CD4-positive, CD25-positive, alpha-beta regulatory T cell (primary cell): ENCODE results near the gene SORCS2. TPM values are rescaled to one million over a fixed set of nuclear protein-coding genes. Genes with fewer than 3 reads are reported as not detected.

Source experiments
- ATAC-seq, 2 donors: fragments of 150-1000 bp; cut with Tn5 transposase; one replicate each; pipeline ENCODE4 v1.10.0; 2021; ENCODE audit warnings: low read depth in 2 of 2, moderate number of reproducible peaks in 2 of 2, moderate library complexity in 1 of 2
- DNase-seq, 3 donors: peaks; one replicate each; pipeline versions ENCODE4 v3.0.0 to v3.0.0-alpha.2; 2012 to 2022; ENCODE audit warnings: mixed read lengths in 1 of 3
- H3K27ac ChIP-seq: one replicate; pipeline ENCODE4 v1.7.0; 2013; ENCODE audit warnings: mild to moderate bottlenecking, low read length; ENCODE audit not compliant: insufficient read depth, poor library complexity, severe bottlenecking
- H3K27me3 ChIP-seq: one replicate; pipeline ENCODE4 v1.7.0; 2013; ENCODE audit warnings: low read length; ENCODE audit not compliant: control insufficient read depth, insufficient read depth
- H3K36me3 ChIP-seq: one replicate; pipeline ENCODE4 v1.7.0; 2013; ENCODE audit warnings: mild to moderate bottlenecking, low read length, moderate library complexity; ENCODE audit not compliant: control insufficient read depth, insufficient read depth
- H3K4me1 ChIP-seq: 2 replicates; pipeline ENCODE4 v1.7.0; 2013; ENCODE audit warnings: mild to moderate bottlenecking, low read length; ENCODE audit not compliant: insufficient read depth, control insufficient read depth, poor library complexity, severe bottlenecking
- H3K4me3 ChIP-seq: one replicate; pipeline ENCODE4 v1.7.0; 2013; ENCODE audit warnings: low read depth, mild to moderate bottlenecking, low read length, moderate library complexity
- H3K9me3 ChIP-seq, 2 experiments: 1 replicate in 1 of 2; 2 replicates in 1 of 2; pipeline ENCODE4 v1.7.0; 2013; ENCODE audit warnings: low read length in 2 of 2, mild to moderate bottlenecking in 1 of 2, moderate library complexity in 1 of 2; ENCODE audit not compliant: control insufficient read depth in 2 of 2
- H3K27ac Mint-ChIP-seq, 3 donors: one replicate each; pipeline ENCODE4 v1.8.0; 2020 to 2022; ENCODE audit warnings: mild to moderate bottlenecking in 3 of 3, mixed read lengths in 3 of 3, moderate library complexity in 2 of 3
- H3K27me3 Mint-ChIP-seq: one replicate; pipeline ENCODE4 v1.8.0; 2022; ENCODE audit warnings: mild to moderate bottlenecking, mixed read lengths
- H3K36me3 Mint-ChIP-seq: one replicate; pipeline ENCODE4 v1.8.0; 2020; ENCODE audit warnings: mixed read lengths
- H3K4me1 Mint-ChIP-seq, 4 donors: one replicate each; pipeline ENCODE4 v1.8.0; 2020 to 2022; ENCODE audit warnings: mixed read lengths in 4 of 4, mild to moderate bottlenecking in 1 of 4
- H3K4me3 Mint-ChIP-seq, 4 donors: one replicate each; pipeline ENCODE4 v1.8.0; 2020 to 2022; ENCODE audit warnings: mild to moderate bottlenecking in 4 of 4, mixed read lengths in 4 of 4, moderate library complexity in 3 of 4
- H3K9me3 Mint-ChIP-seq, 7 donors: one replicate each; pipeline ENCODE4 v1.8.0; 2020 to 2022; ENCODE audit warnings: mixed read lengths in 7 of 7, mild to moderate bottlenecking in 3 of 7, moderate library complexity in 2 of 7
- polyA plus RNA-seq, 4 donors: library from polyadenylated mRNA; unstranded; fragments of 300-500 nt; fragmentation: Illumina TruSeq; gene quantifications; one replicate each; pipeline ENCODE4 v1.2.3, GENCODE V29; 2021
- total RNA-seq: library from RNA; stranded (reverse); gene quantifications from one replicate; pipeline ENCODE4 v1.2.3, GENCODE V29; 2022

The SORCS2 gene
- total and polyA plus RNA-seq, 5 donors from 2014 or later: not detected

GRCh38 chr4:7632971-7633370 lies 440.6 kb downstream of the SORCS2 start:
- no peak overlapping the region for H3K4me3 ChIP-seq
- H3K27ac Mint-ChIP-seq: no peak overlapping the region
- peaks cover 0 to 4% (median 0%) of the 10 kb centered on the region in 7 donors for H3K9me3 Mint-ChIP-seq
- DNase-seq (no peak), ATAC-seq (no peak)
- H3K27ac ChIP-seq: no peak overlapping the region
- H3K4me3 Mint-ChIP-seq: no peak overlapping the region
- no peaks in the 10 kb centered on the region for H3K9me3 ChIP-seq
- no peaks in the 10 kb centered on the region for H3K36me3 ChIP-seq
- peaks cover 22% of the 10 kb centered on the region for H3K27me3 Mint-ChIP-seq
- H3K36me3 Mint-ChIP-seq: no peaks in the 10 kb centered on the region
- H3K4me1 ChIP-seq: no peaks in the 10 kb centered on the region
- no peaks in the 10 kb centered on the region for H3K4me1 Mint-ChIP-seq
- H3K27me3 ChIP-seq: no peaks in the 10 kb centered on the region

GRCh38 chr4:7634661-7635251 lies 442.4 kb downstream of the SORCS2 start:
- H3K4me3 ChIP-seq: no peak overlapping the region
- ATAC-seq: no peak
- Mint-ChIP-seq H3K4me3 (no peak overlapping the region), H3K27ac (no peak overlapping the region), H3K4me1 (no peaks in the 10 kb centered on the region), H3K9me3 (peaks cover 0 to 1% (median 0%) of the 10 kb centered on the region in 7 donors), H3K27me3 (peaks cover 22% of the 10 kb centered on the region), H3K36me3 (no peaks in the 10 kb centered on the region)
- H3K4me1 ChIP-seq: no peaks in the 10 kb centered on the region
- no peaks in the 10 kb centered on the region for H3K36me3 ChIP-seq
- H3K9me3 ChIP-seq: no peaks in the 10 kb centered on the region
- no peak overlapping the region for H3K27ac ChIP-seq
- no peaks in the 10 kb centered on the region for H3K27me3 ChIP-seq
- DNase-seq: no peak

- Histone ChIP-seq H3K27me3 (no peaks in the 10 kb centered on the region), H3K36me3 (no peaks in the 10 kb centered on the region), H3K4me1 (no peaks in the 10 kb centered on the region), H3K27ac (no peak overlapping the region), H3K9me3 (no peaks in the 10 kb centered on the region), H3K4me3 (no peak overlapping the region)
- H3K4me1 Mint-ChIP-seq: no peaks in the 10 kb centered on the region
- no peak for DNase-seq
- ATAC-seq: no peak
- peaks cover 13% of the 10 kb centered on the region for H3K27me3 Mint-ChIP-seq
- no peak overlapping the region for H3K27ac Mint-ChIP-seq
- H3K9me3 Mint-ChIP-seq: peaks cover 0 to 1% (median 0%) of the 10 kb centered on the region in 7 donors
- H3K36me3 Mint-ChIP-seq: no peaks in the 10 kb centered on the region
- H3K4me3 Mint-ChIP-seq: no peak overlapping the region
Measured at GRCh38 chr4:7635445-7636239, 443.3 kb downstream of the SORCS2 start.

GRCh38 chr4:7636240-7636508 lies 443.8 kb downstream of the SORCS2 start:
- Histone ChIP-seq H3K27ac (no peak overlapping the region), H3K4me3 (no peak overlapping the region), H3K36me3 (no peaks in the 10 kb centered on the region), H3K27me3 (no peaks in the 10 kb centered on the region), H3K9me3 (peaks cover 0 to 1% of the 10 kb centered on the region in 2 experiments), H3K4me1 (no peaks in the 10 kb centered on the region)
- Mint-ChIP-seq H3K9me3 (peaks cover 0 to 2% (median 0%) of the 10 kb centered on the region in 7 donors), H3K4me3 (no peak overlapping the region), H3K36me3 (no peaks in the 10 kb centered on the region), H3K27me3 (peaks cover 10% of the 10 kb centered on the region), H3K4me1 (no peaks in the 10 kb centered on the region), H3K27ac (no peak overlapping the region)
- ATAC-seq (no peak), DNase-seq (no peak)

GRCh38 chr4:7637139-7637538 lies 444.8 kb downstream of the SORCS2 start:
- H3K9me3 ChIP-seq: peaks cover 0 to 3% of the 10 kb centered on the region in 2 experiments
- no peaks in the 10 kb centered on the region for H3K36me3 ChIP-seq
- Mint-ChIP-seq H3K4me3 (no peak overlapping the region), H3K27me3 (peaks cover 7% of the 10 kb centered on the region), H3K4me1 (no peaks in the 10 kb centered on the region), H3K36me3 (no peaks in the 10 kb centered on the region), H3K27ac (no peak overlapping the region), H3K9me3 (peaks cover 0 to 4% (median 0%) of the 10 kb centered on the region in 7 donors)
- ATAC-seq (no peak), DNase-seq (no peak)
- H3K27ac ChIP-seq: no peak overlapping the region
- no peaks in the 10 kb centered on the region for H3K4me1 ChIP-seq
- no peak overlapping the region for H3K4me3 ChIP-seq
- H3K27me3 ChIP-seq: no peaks in the 10 kb centered on the region

- H3K4me3 Mint-ChIP-seq: no peak overlapping the region
- Histone ChIP-seq H3K4me3 (no peak overlapping the region), H3K27ac (no peak overlapping the region), H3K4me1 (no peaks in the 10 kb centered on the region), H3K27me3 (no peaks in the 10 kb centered on the region), H3K9me3 (peaks cover 0 to 3% of the 10 kb centered on the region in 2 experiments), H3K36me3 (no peaks in the 10 kb centered on the region)
- no peaks in the 10 kb centered on the region for H3K27me3 Mint-ChIP-seq
- no peaks in the 10 kb centered on the region for H3K4me1 Mint-ChIP-seq
- ATAC-seq (no peak), DNase-seq (no peak)
- H3K9me3 Mint-ChIP-seq: peaks cover 0 to 6% (median 0%) of the 10 kb centered on the region in 7 donors
- no peak overlapping the region for H3K27ac Mint-ChIP-seq
- H3K36me3 Mint-ChIP-seq: no peaks in the 10 kb centered on the region
Measured at GRCh38 chr4:7637971-7638370, 445.6 kb downstream of the SORCS2 start.

GRCh38 chr4:7638489-7638888 lies 446.2 kb downstream of the SORCS2 start:
- peaks cover 0 to 3% of the 10 kb centered on the region in 2 experiments for H3K9me3 ChIP-seq
- Mint-ChIP-seq H3K4me1 (no peaks in the 10 kb centered on the region), H3K27ac (no peak overlapping the region), H3K4me3 (no peak overlapping the region), H3K36me3 (no peaks in the 10 kb centered on the region), H3K9me3 (peaks cover 0 to 6% (median 0%) of the 10 kb centered on the region in 7 donors), H3K27me3 (no peaks in the 10 kb centered on the region)
- DNase-seq (no peak), ATAC-seq (no peak)
- no peak overlapping the region for H3K4me3 ChIP-seq
- no peaks in the 10 kb centered on the region for H3K27me3 ChIP-seq
- H3K27ac ChIP-seq: no peak overlapping the region
- no peaks in the 10 kb centered on the region for H3K36me3 ChIP-seq
- H3K4me1 ChIP-seq: no peaks in the 10 kb centered on the region
